ENCODE data around the gene BIN1.

- TF ChIP-seq REST (IDR thresholded peaks at IDR 0.05; ENCODE audit: insufficient read depth in 1 of 2, low read depth in 2 of 2, low read length in 2 of 2) (no peak), SIN3A (IDR thresholded peaks at IDR 0.05; ENCODE audit: borderline replicate concordance, insufficient read depth, low read length) (no peak), POLR2AphosphoS5 (IDR thresholded peaks at IDR 0.05; ENCODE audit: low read depth, low read length) (no peak), TAF1 (IDR thresholded peaks at IDR 0.05; ENCODE audit: borderline replicate concordance, insufficient read depth, low read length) (no peak)
Measured at GRCh38 chr2:127138281-127138680, 31.3 kb upstream of the BIN1 start.

All from PFSK-1 (cell line).